Ishikawa (cell line): ENCODE results near the gene RHCG.

Source experiments
- EP300 ChIP-seq: IDR thresholded peaks from 2 replicates; pipeline ENCODE4 v1.6.1; 2012; ENCODE audit warnings: borderline replicate concordance
- TAF1 ChIP-seq: IDR thresholded peaks from 2 replicates; pipeline ENCODE4 v1.6.1; 2012; ENCODE audit warnings: low read depth, mild to moderate bottlenecking
- TEAD4 ChIP-seq: IDR thresholded peaks from 2 replicates; pipeline ENCODE4 v1.6.1; 2012
- YY1 ChIP-seq: IDR thresholded peaks from 2 replicates; pipeline ENCODE4 v1.6.1; 2012; ENCODE audit warnings: low read depth
- TF ChIP-seq, protein P1 (sequence below): IDR thresholded peaks from 2 replicates; pipeline ENCODE4 v1.6.1; 2012

GRCh38 chr15:89428246-89428645 is 68.1 kb downstream of the RHCG start:
- no peak for TF ChIP-seq TEAD4
- TF ChIP-seq YY1 = no peak
- TF ChIP-seq, protein P1, sequence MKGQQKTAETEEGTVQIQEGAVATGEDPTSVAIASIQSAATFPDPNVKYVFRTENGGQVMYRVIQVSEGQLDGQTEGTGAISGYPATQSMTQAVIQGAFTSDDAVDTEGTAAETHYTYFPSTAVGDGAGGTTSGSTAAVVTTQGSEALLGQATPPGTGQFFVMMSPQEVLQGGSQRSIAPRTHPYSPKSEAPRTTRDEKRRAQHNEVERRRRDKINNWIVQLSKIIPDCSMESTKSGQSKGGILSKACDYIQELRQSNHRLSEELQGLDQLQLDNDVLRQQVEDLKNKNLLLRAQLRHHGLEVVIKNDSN = no peak
- TF ChIP-seq EP300 = no peak
- no peak for TF ChIP-seq TAF1
